ENCODE results near the gene FOXP4.

FOXP4 gene

GRCh38 chr6:41511443-41512060, 34.6 kb upstream of the FOXP4 start:
- Mint-ChIP-seq H3K4me3 (no peak overlapping the region), H3K27me3 (ENCODE audit: low read depth) (peaks cover 40% of the 10 kb centered on the region), H3K27ac (no peak overlapping the region), H3K4me1 (ENCODE audit: low read depth) (no peaks in the 10 kb centered on the region), H3K9me3 (no peaks in the 10 kb centered on the region), H3K36me3 (ENCODE audit: low read depth) (no peaks in the 10 kb centered on the region)
- DNase-seq (ENCODE audit: low spot score), result no peak

DNA sequence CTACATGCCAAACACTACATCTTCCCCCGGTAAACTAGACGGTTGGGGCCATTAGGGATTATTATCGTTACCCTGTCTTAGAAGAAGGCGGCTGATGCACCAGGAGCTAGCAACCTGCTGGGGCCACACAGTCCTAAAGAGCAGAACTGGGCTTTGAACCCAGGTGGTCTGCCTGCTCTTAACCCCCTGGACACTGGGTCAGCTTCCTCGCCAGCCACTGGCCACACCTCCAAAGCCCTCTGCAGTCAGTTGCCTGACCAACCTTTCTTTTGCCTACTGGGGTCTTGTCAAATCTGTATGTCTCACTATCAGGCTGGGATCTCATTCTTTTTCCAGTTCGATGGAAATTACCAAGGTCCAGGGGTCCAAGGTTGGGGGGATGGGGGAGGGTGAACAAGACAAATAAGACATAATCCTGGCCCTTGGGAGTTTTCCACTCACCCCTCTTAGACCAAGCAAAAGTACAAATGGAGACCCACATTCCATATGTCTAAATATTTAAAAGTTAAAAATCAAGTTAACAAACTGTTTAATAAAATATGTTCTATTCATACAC, 34.0 kb upstream of the FOXP4 start:
- Mint-ChIP-seq H3K27ac (no peak overlapping the region), H3K9me3 (no peaks in the 10 kb centered on the region), H3K27me3 (ENCODE audit: low read depth) (peaks cover 37% of the 10 kb centered on the region), H3K36me3 (ENCODE audit: low read depth) (no peaks in the 10 kb centered on the region), H3K4me3 (no peak overlapping the region), H3K4me1 (ENCODE audit: low read depth) (no peaks in the 10 kb centered on the region)
- no peak for DNase-seq (ENCODE audit: low spot score)

GRCh38 chr6:41515995-41516394, 30.2 kb upstream of the FOXP4 start:
- no peaks in the 10 kb centered on the region for H3K4me1 Mint-ChIP-seq (ENCODE audit: low read depth)
- DNase-seq (ENCODE audit: low spot score), result no peak
- no peak overlapping the region for H3K27ac Mint-ChIP-seq
- H3K27me3 Mint-ChIP-seq (ENCODE audit: low read depth), result peaks cover 19% of the 10 kb centered on the region
- no peaks in the 10 kb centered on the region for H3K36me3 Mint-ChIP-seq (ENCODE audit: low read depth)
- H3K9me3 Mint-ChIP-seq, result no peaks in the 10 kb centered on the region
- no peak overlapping the region for H3K4me3 Mint-ChIP-seq

GRCh38 chr6:41518118-41518517, 28.1 kb upstream of the FOXP4 start:
- H3K36me3 Mint-ChIP-seq (ENCODE audit: low read depth), result no peaks in the 10 kb centered on the region
- no peaks in the 10 kb centered on the region for H3K4me1 Mint-ChIP-seq (ENCODE audit: low read depth)
- DNase-seq (ENCODE audit: low spot score), result no peak
- no peak overlapping the region for H3K4me3 Mint-ChIP-seq
- peaks cover 17% of the 10 kb centered on the region for H3K27me3 Mint-ChIP-seq (ENCODE audit: low read depth)
- no peak overlapping the region for H3K27ac Mint-ChIP-seq
- H3K9me3 Mint-ChIP-seq, result no peaks in the 10 kb centered on the region

GRCh38 chr6:41519305-41519744, 26.9 kb upstream of the FOXP4 start:
- Mint-ChIP-seq H3K27me3 (ENCODE audit: low read depth) (peaks cover 10% of the 10 kb centered on the region), H3K36me3 (ENCODE audit: low read depth) (no peaks in the 10 kb centered on the region), H3K4me3 (no peak overlapping the region), H3K27ac (no peak overlapping the region), H3K9me3 (no peaks in the 10 kb centered on the region), H3K4me1 (ENCODE audit: low read depth) (no peaks in the 10 kb centered on the region)
- DNase-seq (ENCODE audit: low spot score), result no peak

- Mint-ChIP-seq H3K9me3 (no peaks in the 10 kb centered on the region), H3K36me3 (ENCODE audit: low read depth) (no peaks in the 10 kb centered on the region), H3K27me3 (ENCODE audit: low read depth) (peaks cover 11% of the 10 kb centered on the region), H3K27ac (no peak overlapping the region), H3K4me1 (ENCODE audit: low read depth) (no peaks in the 10 kb centered on the region), H3K4me3 (no peak overlapping the region)
- no peak for DNase-seq (ENCODE audit: low spot score)
These were observed 26.2 kb upstream of the FOXP4 start for GRCh38 chr6:41519745-41520699.

- H3K27me3 Mint-ChIP-seq (ENCODE audit: low read depth), result peaks cover 22% of the 10 kb centered on the region
- no peaks in the 10 kb centered on the region for H3K36me3 Mint-ChIP-seq (ENCODE audit: low read depth)
- H3K4me1 Mint-ChIP-seq (ENCODE audit: low read depth), result no peaks in the 10 kb centered on the region
- H3K4me3 Mint-ChIP-seq, result no peak overlapping the region
- H3K9me3 Mint-ChIP-seq, result no peaks in the 10 kb centered on the region
- H3K27ac Mint-ChIP-seq, result no peak overlapping the region
- no peak for DNase-seq (ENCODE audit: low spot score)
These were observed 23.2 kb upstream of the FOXP4 start for GRCh38 chr6:41522780-41523548.

- Mint-ChIP-seq H3K27me3 (ENCODE audit: low read depth) (peaks cover 27% of the 10 kb centered on the region), H3K27ac (no peak overlapping the region), H3K36me3 (ENCODE audit: low read depth) (no peaks in the 10 kb centered on the region), H3K4me1 (ENCODE audit: low read depth) (no peaks in the 10 kb centered on the region), H3K9me3 (no peaks in the 10 kb centered on the region), H3K4me3 (no peak overlapping the region)
- no peak for DNase-seq (ENCODE audit: low spot score)
These were observed 22.1 kb upstream of the FOXP4 start for GRCh38 chr6:41523915-41524633.

GRCh38 chr6:41524634-41525011, 21.6 kb upstream of the FOXP4 start:
- no peaks in the 10 kb centered on the region for H3K9me3 Mint-ChIP-seq
- no peak overlapping the region for H3K4me3 Mint-ChIP-seq
- no peaks in the 10 kb centered on the region for H3K36me3 Mint-ChIP-seq (ENCODE audit: low read depth)
- H3K27me3 Mint-ChIP-seq (ENCODE audit: low read depth), result peaks cover 28% of the 10 kb centered on the region
- no peak for DNase-seq (ENCODE audit: low spot score)
- H3K27ac Mint-ChIP-seq, result no peak overlapping the region
- no peaks in the 10 kb centered on the region for H3K4me1 Mint-ChIP-seq (ENCODE audit: low read depth)

- Mint-ChIP-seq H3K4me1 (ENCODE audit: low read depth) (peaks cover 19% of the 10 kb centered on the region), H3K4me3 (no peak overlapping the region), H3K9me3 (no peaks in the 10 kb centered on the region), H3K27ac (no peak overlapping the region), H3K27me3 (ENCODE audit: low read depth) (peaks cover 47% of the 10 kb centered on the region), H3K36me3 (ENCODE audit: low read depth) (no peaks in the 10 kb centered on the region)
- no peak for DNase-seq (ENCODE audit: low spot score)
These were observed 18.3 kb upstream of the FOXP4 start for GRCh38 chr6:41527721-41528408.

- Mint-ChIP-seq H3K36me3 (ENCODE audit: low read depth) (no peaks in the 10 kb centered on the region), H3K4me1 (ENCODE audit: low read depth) (peaks cover 20% of the 10 kb centered on the region), H3K27me3 (ENCODE audit: low read depth) (peaks cover 53% of the 10 kb centered on the region), H3K4me3 (no peak overlapping the region), H3K27ac (no peak overlapping the region), H3K9me3 (no peaks in the 10 kb centered on the region)
- DNase-seq (ENCODE audit: low spot score), result no peak
These were observed 17.7 kb upstream of the FOXP4 start for GRCh38 chr6:41528409-41528963.

DNA sequence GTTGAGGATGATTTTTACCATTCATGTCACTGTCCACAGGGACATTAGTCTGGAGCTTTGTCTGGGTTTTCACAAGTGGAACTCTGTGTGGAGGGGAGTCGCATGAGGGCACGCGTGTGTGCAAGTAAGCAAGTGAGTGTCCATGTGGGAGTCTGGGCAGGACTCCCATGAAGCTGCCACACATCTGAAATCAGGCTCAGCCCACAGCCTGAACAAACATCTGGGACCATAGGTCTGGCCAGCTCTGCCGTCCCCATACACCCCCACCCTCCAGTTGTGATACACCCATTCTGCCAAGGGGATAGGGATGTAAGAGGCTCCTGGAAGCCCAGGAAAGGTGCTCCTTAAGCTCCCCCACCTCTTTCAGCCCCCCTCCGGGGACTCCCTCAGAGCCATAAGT, 17.1 kb upstream of the FOXP4 start:
- no peak for DNase-seq (ENCODE audit: low spot score)
- Mint-ChIP-seq H3K4me3 (no peak overlapping the region), H3K36me3 (ENCODE audit: low read depth) (no peaks in the 10 kb centered on the region), H3K4me1 (ENCODE audit: low read depth) (peaks cover 20% of the 10 kb centered on the region), H3K27me3 (ENCODE audit: low read depth) (peaks cover 58% of the 10 kb centered on the region), H3K27ac (no peak overlapping the region), H3K9me3 (no peaks in the 10 kb centered on the region)

DNA sequence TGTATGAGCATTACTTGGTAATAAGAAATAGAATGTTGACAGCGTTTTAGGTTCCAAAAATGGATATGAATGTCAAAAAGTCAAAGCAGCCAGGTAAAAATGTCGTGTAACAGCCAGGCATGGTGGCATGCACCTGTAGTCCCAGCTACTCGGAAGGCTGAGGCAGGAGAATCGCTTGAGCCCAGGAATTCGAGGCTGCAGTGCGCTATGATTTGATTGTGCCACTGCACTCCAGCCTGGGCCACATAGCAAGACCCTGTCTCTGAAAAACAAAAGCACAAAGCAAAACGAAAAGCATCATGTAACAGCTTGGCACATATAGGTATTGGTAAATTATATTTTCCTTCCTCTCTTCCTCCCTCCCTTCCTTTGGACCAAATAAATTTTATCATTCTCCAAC, 16.2 kb upstream of the FOXP4 start:
- Mint-ChIP-seq H3K27me3 (ENCODE audit: low read depth) (peaks cover 59% of the 10 kb centered on the region), H3K27ac (no peak overlapping the region), H3K36me3 (ENCODE audit: low read depth) (no peaks in the 10 kb centered on the region), H3K4me1 (ENCODE audit: low read depth) (peaks cover 20% of the 10 kb centered on the region), H3K9me3 (no peaks in the 10 kb centered on the region), H3K4me3 (no peak overlapping the region)
- no peak for DNase-seq (ENCODE audit: low spot score)

Data from T-helper 2 cell treated with Interferon-gamma antibody and Interleukin-4, amounts not matched to agents 5 μg/mL and 100 μg/mL, for 36 hours (primary cell).